GM19240 (cell line): Measurements from ENCODE around the gene ANKMY2.
"Not testable (repeated sequence)": the region's sequence is repeated elsewhere in the genome, so short reads cannot be mapped to it uniquely, and the experiment has no call there.

ENCODE experiments used
- DNase-seq: peaks from one replicate; pipeline ENCODE4 v3.0.0; 2011; ENCODE audit warnings: low spot score; ENCODE audit not compliant: insufficient read length

ANKMY2 gene

DNA sequence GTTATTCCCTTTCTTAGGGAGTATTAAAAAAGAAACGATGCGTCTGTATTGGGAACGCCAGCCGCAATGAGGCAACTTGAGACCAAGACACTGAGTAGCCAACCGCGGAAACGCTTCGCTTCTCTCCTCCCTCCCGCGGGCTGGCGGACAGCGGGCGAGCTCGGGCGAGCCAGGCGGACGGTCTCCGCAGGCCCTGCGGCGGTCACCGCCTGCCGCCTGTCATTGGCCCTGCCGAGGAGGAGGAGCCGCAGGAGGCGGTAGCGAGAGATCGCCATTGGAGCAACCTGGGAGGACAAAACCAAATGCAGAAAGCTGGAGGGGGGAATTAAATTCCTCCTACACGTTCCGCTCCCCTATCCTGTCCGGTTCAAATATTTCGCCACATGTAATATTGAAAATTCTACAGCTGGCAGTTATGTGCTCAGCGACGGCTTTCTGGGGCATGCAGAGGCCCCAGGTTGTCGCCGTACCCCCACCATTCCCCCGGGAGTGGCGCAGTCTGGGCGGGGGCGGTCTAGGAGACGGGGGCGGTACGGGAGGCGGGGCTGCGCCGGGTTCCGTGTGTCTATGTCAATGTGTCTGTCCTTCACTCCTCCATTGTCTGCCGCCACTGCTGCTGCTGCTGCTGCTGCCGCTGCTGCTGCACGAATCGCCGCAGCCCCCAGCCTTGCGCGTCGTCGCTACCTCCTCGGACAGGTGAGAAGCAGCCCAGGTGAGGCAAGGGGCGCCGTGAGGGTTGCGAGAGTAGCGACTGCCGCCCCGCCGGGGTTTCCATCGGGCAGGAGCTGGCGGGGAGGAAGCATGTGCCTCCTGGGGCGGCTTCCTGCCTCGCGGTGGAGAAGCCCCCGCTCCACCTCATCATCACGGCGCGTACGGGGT lies at the start of gene ANKMY2, which contains the start of gene BZW2:
Gene ANKMY2 (minus strand): TSS at position 162 of the 879 bp plus-strand sequence. CDS start 181 bp downstream, outside the sequence.
Gene BZW2 (plus strand): TSS at position 589 of the 879 bp plus-strand sequence. CDS start 19,263 bp downstream, outside the sequence.
- peak; percentile 64 for DNase-seq

DNA sequence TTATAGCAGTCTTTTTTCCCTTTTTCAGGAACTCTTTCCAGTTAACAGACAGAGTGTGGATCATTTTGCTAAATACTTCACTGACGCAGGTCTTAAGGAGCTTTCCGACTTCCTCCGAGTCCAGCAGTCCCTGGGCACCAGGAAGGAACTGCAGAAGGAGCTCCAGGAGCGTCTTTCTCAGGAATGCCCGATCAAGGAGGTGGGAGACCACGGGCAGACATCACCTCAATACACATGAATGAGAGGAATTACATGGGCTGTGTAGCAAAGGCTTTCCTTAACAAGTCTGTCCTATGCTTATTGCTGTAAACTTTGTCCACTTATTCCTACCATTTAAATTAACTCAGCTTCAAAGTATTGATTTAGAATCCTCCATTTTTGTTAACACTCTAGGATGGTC lies 49.3 kb upstream of the ANKMY2 start:
- DNase-seq = no peak

DNA sequence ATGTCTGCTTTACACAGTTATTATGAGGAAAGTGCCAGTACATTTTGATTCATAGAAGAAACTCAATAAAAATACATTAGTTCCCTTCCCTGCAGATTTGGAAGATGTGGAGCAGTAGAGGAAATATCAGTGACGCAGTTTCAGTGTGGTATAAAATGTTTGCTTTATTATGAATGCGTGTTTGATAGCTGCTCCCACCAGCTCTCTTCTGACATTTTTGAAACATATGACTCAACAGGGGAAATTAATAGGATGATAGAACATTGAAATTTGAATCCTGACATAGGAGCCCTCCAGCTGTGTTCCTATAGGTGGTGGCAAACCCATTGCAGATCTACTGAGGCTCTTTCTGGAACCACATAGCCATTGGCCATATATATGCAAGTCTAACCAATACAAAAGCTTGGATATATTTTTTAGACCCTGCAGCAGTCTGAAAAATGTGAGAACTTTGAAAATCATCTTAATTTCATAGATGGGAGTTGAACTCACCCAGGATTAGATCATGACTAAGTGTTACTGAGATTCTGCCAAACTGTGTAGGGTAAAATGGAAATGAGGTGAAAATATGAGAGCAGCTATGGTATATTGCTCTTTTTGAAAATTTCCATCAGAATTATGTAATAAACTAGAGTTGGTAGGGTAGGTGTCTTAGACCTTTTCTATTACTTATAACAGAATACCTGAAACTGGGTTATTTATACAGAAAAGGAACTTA lies 48.2 kb upstream of the ANKMY2 start:
- DNase-seq = no peak

DNA sequence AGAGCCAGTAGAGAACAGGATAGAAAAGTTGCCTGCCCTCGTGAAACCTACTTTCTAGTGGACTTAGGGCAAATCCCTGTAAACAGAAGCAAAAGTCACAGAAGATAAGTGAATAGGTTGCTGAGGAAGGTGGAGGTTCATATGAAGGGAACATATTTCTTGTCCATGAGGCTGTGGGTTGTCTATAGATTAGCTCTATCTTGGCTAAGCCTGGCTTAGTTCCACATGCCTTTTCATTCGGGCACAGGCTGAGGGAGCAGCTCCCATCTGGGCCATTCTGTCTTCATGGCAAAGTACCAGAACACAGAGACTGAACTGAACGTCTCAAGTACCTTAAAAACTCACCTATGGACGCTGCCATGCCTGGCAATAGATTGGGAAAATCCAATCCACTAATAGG lies 45.7 kb upstream of the ANKMY2 start:
- no peak for DNase-seq

DNA sequence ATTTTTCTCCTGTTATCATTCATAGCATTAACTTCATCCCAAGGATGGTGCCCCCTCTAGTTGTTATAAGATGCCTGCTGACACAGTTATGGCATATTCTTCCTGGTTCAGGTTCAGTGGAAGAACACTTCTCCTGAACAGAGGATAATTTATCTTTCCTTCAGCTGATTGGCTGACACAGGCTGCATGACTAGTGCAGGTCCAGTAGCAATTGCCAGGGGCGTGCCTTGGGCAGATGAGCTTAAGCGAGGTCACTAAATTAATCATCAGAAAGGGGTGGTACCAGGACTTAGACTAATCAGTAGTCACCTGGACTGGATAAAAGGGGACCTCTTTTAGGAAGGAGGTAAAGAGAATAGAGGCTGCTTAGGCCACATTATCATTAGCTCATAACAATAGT lies 42.7 kb upstream of the ANKMY2 start:
- DNase-seq = no peak

DNA sequence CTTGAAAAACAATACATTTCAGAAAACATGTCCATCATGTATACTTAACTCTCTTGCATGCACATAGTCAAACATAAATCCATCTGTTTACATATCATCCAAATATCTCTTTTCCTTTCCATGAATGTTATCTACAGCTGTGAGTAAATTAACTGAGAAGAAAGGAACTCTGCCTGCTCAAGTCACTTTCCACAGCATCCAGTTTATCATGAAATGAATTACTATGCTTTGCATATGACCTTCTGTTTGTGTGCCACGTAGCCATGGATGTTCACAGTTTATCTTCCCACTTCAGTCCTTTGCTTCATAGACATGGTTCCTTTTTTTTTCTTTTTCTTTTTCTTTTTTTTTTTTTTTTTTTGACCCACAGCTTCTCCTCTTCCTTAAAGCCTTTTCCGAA lies 40.0 kb upstream of the ANKMY2 start:
- no peak for DNase-seq

DNA sequence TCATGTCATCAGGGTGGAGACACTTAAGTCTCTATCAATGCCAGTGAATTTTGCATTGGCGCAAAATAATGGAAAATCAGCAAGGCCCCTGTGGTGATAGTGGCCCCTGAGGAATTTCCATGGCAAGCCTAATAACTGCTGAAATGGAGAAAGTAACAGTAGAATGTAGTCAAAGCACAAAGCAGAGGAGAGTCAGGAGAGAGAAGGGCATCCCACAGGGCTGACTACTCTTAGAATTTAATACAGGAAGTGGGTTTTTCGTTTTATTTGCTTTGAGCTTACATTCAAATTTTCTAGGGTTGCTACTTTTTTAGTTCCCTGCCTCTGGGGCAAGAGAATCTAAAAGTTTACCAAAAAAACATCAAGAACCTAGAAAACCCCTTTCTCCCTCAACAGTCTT lies 39.4 kb upstream of the ANKMY2 start:
- no peak for DNase-seq

DNA sequence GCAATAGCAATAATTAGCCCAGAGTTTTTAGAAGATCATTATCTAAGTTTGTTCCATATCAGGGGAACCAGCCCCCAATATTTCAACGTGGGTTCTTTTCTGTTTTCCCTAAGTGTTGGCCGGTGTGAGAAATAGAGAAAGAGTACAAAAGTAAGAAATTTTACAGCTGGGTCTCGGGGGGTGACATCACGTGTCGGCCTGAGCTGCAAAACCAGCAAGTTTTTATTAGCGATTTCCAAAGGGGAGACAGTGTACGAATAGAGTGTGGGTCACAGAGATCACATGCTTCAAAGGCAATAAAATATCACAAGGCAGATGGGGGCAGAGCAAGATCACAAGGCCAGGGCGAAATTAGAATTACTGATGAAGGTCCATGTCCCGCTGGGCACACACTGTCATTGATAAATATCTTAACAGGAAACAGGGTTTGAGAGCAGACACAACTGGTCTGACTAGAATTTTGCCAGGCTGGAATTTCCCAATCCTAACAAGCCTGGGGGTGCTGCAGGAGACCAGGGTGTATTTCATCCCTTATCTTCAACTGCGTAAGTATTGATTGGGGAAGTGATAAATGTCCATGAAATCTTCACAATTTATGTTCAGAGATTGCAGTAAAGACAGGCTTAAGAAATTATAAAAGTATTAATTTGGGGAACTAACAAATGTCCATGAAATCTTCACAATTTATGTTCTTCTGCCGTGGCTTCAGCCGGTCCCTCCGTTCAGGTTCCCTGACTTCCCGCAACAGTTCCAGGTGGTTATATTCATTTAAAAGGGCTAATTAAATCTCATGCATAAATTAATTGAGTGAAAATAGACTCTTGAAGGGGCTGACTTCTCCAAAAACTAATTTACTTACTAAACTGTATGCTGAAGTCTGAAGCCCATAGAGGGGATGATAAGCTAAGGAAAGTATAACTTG lies 33.4 kb upstream of the ANKMY2 start:
- DNase-seq = not testable (repeated sequence)

DNA sequence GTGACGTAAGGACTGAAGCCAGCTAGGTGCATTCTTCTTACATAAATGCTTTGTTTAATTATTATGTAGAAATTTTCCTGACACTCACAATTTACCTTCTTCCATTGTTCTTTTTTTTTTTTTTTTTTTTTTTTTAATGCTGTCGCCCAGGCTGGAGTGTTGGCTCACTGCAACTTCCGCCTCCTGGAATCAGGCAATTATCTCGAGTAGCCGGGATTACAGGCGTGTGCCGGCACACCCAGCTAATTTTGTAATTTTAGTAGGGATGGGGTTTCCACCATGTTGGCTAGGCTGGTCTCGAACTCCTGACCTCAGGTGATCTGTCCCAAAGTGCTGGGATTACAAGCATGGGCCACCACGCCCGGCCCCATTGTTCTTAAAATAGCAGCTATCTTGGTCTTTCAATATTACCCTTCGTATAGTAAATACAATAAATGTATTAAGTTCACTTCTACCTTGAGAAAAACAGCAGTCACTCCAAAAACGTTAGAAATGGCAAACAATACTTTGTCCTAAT lies 32.5 kb upstream of the ANKMY2 start:
- no peak for DNase-seq

DNA sequence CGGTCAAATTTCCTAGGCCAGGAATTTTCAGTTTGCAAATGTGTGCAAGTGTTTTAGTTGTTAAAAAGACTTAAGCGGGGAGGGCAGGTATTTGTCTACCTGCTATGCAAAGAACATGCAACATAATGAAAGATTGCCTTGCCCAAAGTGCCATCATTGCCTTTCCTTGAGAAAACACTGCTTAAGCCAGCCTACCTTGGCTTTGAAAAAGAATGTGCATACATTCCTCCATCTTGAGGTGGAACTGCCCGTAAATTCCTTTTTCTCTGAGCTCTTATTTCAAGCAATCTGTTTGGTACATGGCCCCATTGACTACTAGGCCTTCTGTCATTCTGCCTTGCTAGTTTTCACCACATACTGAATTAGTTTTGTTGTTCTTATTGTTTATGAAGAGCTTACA lies 29.7 kb upstream of the ANKMY2 start:
- DNase-seq = no peak

DNA sequence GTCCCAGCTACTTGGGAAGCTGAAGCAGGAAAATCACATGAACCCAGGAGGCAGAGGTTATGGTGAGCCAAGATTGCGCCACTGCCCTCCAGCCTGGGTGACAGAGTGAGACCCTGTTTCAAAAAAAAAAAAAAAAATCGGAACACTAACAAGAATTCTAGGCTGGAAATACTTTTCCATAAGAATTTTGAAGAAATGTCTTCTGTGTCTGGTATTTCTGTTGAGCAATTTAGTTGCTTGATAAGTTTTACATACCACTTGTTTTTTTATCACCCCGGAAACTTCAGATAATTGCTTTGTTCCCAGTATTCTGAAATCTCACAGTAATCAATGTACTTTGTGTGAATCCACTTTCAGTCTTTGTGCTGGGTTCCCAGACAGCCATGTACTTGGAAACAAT lies 26.3 kb upstream of the ANKMY2 start:
- DNase-seq = no peak

DNA sequence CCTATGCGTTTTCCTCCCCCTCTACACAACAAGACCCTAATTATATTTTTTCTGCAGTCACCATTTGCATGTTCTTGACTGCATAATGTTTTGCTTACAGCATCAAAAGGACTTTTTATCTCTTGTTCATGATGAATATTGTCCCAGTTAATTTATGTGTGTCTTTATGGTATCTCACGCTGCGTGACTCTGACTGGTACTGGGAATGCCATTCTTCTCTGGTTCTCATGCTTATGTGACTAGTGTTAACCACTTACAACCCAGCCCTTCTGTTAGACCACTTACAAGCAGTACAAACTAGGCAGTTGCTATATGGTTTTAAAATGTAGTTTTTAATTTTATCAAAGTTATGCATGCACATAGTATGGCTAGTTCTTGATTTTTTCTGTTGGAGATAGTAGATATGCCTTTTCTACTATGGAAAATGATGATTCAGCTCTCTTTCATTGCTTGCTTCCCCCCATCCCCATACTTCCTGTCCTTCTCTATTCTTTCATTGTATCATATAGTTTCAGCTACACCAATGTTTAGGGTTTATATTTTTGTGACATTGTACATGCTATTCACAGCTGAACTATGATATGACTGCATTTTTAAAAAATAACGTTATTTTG lies 25.3 kb upstream of the ANKMY2 start:
- no peak for DNase-seq

DNA sequence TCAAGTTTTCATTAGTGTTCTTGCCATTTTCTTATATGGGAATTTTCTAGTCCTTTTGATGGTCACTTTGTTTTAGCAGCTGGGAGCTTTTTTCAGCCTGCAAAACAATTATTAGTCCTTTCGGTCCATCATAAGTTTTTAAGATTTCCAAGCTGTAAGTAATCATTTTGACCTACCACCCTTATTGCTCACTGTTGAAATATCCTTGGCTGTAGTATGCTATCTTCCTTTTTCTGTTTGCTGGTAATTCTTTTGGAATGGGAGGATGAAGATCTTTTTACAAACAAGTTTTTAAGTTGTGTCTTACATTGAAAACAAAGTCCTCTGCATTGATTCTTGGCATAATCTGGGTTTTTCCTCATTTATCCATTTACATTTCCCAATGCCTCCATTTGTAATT lies 24.5 kb upstream of the ANKMY2 start:
- no peak for DNase-seq

DNA sequence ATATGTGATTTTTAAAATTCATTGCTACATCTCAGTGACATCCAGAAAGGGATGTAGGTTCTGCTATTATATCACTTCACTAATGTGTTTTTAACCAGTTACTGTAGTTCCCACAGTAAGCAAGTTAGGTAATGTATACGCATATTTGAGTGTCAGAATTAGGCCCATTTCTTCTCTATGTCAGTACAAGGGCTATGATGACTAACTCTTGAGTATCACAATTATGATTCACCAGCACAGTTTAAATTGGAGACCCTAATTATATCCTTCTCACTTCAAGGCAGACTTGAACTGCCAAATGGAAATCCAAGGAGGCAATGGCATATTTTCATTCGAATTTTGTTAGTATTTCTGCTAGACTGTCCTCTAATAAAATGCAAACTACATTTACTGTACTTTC lies 24.0 kb upstream of the ANKMY2 start:
- DNase-seq = no peak

DNA sequence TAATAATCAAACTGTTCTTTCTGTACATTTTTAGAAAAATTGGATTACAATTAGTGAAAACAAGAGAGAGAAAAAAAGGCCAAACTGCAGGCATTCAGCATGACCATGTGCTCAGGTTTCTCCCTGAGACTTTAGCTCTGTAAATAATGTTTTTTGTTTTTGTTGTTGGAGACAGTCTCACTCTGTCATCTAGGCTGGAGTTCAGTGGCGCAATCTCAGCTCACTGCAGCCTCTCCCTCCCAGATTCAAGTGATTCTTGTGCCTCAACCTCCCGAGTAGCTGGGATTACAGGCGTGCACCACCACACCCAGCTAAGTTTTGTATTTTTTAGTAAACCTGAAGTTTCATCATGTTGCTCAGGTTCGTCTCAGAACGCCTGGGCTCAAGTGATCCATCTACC lies 23.4 kb upstream of the ANKMY2 start:
- no peak for DNase-seq

DNA sequence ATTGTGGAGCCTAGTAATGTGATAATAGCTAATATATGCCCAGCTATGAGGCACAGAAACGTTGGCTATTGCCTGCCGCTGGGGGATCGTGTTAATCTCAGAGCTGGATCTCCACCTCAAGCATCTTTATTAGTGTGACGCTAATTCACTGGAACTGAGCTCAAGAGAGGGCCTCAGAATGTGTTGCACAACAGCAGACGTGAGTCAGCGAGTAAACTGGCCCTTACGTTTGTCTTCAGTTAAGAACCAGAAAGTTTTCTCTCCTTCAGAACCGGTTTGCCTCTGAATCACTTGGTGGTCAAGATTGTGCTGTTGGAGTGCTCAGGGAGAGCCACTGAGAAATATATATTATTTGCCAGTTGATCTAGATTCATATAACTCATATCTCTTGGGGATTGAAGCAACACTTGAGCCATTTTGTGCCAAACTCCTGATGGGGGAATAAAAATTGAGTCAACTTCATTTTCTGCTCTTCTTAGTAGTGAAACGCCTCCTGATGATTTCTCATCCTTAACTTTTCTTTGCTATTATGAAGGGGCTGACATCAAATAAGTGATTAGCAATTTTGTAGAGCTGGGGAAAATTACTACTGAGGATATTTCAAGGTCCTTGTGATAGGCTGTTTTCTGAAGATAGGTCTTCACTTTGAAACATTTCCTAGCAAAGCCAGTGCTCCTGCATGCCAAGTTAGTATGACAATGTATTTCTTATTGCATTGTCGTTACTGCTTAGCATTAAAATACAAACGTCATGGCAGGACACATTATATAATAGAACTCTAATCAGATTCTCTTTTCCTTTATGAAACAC lies 22.7 kb upstream of the ANKMY2 start:
- no peak for DNase-seq

DNA sequence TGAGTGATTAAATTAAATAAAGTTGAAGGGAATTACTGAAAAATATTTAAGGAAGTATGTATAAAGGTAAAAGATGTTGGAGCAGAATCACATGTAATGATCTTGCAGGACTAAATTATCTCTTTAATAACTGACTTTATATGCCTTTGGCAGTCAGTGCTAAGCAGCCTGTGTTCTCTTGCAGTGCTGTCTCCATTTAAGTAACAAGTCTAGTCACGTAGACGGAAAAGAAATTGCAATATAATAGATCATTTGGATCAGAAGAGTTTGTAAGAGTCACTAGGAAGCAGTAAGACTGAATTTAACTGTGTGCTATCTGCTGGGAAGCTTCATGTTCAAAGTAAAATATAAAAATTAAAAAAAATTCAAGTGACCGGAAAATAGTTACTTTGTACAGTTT lies 21.8 kb upstream of the ANKMY2 start:
- DNase-seq = no peak

DNA sequence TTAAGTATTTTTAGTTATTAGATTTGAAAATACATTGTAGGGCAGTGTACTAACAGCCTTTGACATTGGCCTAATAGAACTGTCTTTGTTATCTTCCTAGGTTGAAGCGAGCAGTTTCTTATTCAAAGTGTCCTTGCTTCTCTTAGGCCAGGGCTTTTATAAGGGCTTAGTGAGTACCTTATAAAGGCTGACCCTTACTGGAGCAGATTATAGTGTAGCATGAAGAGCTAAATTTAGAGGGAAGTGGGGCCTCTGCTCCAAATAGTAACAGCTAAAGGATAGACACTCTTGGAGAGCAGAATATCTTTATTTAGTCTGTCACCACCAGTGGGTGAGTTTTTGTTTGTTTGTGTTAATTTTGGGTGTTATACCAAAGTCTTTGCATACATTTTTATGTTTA lies 16.4 kb upstream of the ANKMY2 start:
- no peak for DNase-seq

DNA sequence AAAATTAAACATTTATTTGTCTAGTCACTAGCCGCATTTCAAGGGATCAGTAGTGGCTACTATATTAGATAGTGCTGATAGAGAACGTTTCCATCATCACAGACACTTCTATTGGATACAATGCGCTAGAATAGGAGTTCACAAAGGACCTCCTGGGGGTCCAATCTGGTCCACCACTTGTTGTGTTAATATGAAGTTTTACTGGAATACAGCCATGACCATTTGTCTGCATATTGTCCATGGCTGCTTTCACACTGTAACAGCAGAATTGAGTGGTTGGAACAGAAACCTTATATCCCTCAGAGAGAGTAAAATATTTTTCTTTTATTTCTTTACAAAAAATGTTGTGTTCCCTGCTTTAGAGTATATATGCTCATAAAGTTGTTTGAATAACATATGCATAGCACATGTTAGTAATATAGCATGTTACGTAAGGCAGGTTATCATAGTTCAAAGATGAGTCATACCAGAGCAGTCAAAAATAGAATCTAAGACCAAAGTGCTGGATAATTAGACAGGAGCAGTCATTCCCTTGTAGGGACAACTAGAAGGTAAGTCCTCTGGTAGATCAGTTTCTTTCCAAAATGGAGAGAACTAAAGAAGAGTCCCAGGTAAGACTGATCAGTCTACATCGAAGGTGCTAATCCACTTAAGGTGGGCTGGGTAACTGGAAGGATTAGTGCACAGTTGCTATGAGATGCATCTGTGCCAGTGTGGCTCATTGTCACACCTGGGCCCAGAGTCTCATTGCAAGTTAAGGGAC lies 15.3 kb upstream of the ANKMY2 start:
- no peak for DNase-seq
